GM18951 (cell line): ENCODE measurements around the gene UBE2S.

ENCODE experiments used
- POLR2A ChIP-seq: IDR thresholded peaks from 4 replicates; pipeline ENCODE4 v1.6.1; 2011; ENCODE audit warnings: mild to moderate bottlenecking; ENCODE audit not compliant: insufficient read length, insufficient read depth; ENCODE audit errors: extremely low read depth
- in situ Hi-C: fragments of 300-500 bp; cut with MboI; formaldehyde crosslinking; loops from one replicate; pipeline ENCODE4 v1.12.0; 2022; ENCODE audit warnings: low sequenced_read_pairs, mixed read lengths, inconsistent platforms; ENCODE audit not compliant: unreplicated experiment

The UBE2S gene

DNA sequence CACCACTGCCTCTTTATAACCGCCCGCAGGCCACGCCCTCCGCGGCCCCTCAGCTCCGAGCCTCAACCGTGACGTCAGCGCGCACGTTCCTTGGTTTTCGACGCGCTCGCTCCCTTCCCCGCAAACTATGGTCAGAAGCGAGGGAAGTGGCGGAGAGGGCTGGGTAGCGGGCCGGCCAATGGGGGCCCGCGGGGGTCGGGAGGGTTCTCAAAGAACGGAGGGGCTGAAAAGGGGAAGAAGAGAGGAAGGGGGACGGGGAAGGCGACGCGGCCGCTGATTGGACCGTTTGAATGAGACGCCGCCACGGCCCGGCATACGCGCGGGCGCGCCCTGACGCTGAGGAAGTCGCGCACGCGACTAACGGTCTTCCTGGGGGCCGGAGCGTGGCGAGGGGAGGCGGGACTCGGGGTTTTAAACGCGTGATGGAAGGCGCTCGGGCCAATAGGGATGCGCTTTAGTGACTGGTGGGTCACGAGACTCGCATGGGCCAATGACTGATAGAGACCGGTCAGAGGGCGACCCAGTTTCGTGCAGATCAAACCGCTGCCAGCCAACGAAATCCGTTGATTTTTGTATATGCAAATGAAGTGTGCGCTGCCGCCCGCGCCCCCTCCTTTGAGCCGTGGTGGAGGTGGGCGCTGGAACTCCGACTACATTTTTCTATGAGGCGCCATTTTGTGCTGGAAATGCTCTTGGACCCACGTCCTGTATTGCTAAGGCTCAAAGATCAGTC lies 378 bp upstream of the UBE2S start:
- in situ Hi-C loops, result loop anchor here (25.0 kb wide), 1 partner anchor 521 kb away; no protein-coding TSS in a partner anchor
- peak; percentile 31 for TF ChIP-seq POLR2A

DNA sequence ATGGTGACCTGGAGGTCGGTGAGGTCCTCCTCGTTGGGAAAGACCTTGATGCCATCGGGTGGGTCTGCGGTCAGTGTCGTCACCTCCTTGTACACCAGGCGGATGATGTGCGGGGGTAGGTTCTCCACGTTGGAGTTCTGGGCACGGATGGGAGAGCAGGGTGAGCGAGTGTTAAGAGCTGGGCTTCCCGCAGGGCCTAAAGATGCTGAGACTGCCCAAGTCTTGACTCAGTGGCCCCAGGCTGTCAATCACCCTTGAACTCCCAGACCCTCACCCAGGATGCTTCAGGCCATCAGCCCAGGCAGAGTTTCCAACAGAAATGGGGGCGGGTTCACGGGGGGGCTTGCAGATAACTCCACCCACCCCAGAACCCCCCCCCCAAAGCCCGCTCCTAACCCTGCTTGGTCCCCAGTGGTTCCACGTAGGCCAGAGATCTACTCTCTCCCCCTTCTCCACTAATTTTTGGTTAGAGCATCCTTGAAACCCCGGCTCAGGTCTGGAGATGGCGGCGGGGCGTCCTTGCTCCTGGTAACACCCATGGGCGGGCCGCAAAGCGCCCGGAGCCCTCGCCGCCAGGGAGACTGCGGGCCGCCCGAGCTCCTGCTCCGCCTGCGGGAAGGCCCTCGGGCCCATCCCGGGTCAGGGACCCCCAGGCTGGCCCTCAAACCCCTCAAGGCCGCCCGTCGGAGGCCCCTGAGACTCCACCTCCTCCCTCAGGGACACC lies 600 bp downstream of the UBE2S start:
- in situ Hi-C loops, result loop anchor here (25.0 kb wide), 1 partner anchor 520 kb away; no protein-coding TSS in a partner anchor
- no peak for TF ChIP-seq POLR2A

DNA sequence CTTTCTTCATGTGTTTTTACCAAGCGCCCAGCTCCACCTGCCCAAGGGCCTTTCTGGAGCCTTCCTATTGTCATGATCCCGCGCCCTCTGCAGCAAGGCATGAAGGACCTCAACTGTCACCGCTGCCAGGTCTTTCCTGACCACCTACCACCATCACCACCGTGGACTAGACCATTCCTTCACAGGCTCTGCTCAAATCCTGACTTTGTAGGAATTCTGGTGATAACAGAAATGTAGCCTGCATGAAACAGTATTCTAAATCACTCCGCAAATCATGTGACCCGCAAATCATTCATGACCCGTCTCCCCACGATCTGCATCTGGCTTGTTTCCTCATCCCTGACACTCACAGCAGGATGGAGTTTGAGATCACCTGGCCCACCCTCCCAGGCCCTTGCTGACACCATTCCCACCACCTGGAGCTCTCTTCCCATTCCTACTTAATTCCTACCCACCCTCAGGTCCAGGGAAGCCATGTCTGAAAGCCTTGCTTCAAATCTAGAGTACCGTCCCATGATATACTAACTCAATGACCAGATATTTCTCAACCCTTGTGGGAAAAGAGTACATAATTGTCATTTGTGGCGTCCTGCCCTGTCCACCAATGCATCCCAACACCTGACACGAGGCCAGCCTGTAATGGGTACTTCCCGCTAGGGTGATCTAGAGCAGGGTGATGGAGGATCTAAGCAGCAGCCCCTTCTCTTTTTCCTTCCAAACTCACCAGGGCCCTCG lies 1.3 kb downstream of the UBE2S start:
- in situ Hi-C loops, result loop anchor here (25.0 kb wide), 1 partner anchor 519 kb away; no protein-coding TSS in a partner anchor
- TF ChIP-seq POLR2A, result no peak

DNA sequence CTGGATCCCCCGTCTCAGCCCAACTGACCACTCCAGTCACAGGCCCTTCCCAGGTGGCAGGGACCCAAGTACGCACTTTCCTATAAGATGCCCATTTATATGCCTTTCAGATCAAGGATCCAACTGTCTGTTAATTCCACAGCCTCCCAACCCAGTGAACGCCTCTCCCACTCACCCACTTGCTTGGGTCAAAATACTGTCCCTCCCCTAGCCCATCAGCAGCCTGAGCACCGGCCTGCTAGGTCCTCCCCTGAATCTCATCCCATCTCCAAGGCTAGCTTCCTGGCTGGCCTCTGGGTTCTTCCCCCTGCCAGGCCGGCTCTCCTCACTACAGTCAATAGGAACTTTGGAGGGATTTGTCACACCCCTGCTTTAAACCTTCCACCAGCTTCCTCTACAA lies 1.9 kb downstream of the UBE2S start:
- TF ChIP-seq POLR2A, result no peak
- in situ Hi-C loops, result loop anchor here (25.0 kb wide), 1 partner anchor 518 kb away; no protein-coding TSS in a partner anchor

DNA sequence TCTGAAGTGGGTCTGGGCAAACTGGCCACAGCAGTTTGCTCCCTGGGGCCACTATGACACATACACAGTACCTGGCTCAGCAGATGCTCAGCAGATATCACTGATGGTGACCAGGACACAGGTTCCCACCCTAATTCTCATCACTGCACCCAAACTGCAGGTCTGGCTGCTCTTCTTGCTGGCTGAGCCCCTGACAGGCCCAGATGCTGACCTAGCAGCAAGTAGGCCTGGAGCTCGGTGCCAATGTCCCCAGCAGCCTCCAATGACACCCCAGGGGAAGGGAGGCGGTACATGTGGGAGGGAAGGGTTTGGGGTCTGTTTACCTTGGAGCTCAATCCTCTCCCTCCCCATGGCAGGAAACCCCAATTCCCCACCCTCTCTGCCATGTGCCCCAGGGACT lies 5.1 kb downstream of the UBE2S start:
- TF ChIP-seq POLR2A, result no peak
- in situ Hi-C loops, result loop anchor here (25.0 kb wide), 1 partner anchor 515 kb away; no protein-coding TSS in a partner anchor

DNA sequence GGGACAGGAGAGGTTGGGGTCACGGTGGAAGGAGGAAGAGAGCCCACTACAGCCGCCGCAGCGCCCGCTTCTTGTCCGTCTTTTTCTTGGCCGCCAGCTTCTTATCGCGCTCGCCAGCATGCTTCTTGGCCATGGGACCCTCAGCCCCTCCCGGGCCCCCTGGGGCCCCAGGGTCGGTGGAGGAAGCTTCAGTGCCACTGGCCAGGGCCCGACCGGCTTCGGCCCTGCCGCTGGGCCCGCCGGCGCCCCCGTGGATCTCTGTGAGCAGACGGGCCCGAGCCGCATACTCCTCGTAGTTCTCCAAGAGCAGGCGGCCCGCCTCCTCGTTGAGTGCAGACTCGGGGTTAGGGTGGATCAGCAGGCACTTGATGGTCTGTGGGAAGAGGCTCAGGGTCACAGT lies 6.2 kb downstream of the UBE2S start:
- in situ Hi-C loops, result loop anchor here (25.0 kb wide), 1 partner anchor 514 kb away; no protein-coding TSS in a partner anchor

DNA sequence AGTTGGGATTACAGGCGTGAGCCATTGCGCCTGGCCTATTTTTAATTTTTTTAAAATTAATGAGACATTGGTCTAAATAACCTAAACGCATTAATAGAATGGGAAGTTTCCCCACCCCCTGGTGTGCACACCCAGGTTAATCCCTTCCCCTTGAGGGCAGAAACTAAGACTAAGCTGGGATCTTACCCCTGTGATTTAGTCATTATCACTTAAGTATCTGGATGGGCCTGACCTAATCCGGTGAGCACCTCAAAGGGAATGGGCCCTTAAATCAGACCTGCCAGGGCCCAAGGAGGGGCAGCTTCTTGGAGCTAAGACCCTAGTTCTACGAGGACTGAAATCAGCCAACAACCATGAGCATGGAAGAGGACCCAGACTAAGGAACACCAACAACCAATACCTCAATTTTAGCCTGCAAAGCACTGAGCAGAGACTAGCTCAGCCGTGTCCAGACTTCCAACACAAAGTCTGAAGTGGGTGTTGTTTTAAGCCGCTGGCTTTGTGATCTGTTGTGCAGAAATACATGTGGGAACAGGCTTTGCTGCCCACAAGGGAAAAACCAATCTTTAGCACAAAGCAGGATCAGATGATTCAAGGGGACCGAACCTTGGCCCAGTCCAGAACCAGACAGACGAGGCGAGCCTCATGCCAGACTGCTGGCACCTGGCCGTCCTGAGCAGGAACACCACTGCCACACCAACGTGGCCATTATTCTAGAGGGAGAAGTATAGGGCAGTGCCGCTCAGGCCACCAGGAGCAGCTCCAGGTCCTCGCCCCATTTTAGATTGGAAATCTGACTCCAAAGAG lies 7.1 kb downstream of the UBE2S start:
- TF ChIP-seq POLR2A, result peak; percentile 4
- in situ Hi-C loops, result loop anchor here (25.0 kb wide), 1 partner anchor 513 kb away; no protein-coding TSS in a partner anchor

DNA sequence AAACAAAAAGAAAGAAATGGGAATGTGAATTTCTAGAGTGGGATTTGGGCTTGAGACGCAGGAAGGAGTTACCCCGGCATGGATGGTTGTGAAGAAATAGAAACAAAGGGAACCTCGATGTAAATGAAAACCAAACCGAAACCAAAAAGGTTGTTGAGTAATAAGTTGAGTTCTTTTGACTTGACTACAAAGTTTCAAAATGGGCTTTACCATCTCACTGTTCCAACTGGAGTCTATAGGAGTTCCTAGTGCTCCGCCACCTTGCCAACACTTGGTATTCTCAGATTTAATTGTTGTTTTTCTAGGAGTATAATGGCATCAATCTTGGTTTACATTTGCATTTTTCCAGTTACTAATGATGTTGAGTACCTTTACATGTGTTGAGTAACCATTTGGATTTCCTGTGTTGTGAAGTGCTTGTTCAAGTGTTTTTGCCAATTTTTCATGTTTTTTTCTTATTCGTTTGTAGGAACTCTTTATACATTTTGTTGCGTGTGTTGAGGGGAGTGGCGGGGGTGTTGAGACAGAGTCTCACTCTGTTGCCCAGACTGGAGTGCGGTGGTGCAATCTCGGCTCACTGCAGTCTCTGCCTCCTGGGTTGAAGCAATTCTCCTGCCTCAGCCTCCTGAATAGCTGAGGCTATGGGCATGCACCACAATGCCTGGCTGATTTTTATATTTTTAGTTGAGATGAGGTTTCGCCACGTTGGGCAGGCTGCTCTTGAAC lies 9.2 kb downstream of the UBE2S start:
- TF ChIP-seq POLR2A, result no peak
- in situ Hi-C loops, result no loop called here

DNA sequence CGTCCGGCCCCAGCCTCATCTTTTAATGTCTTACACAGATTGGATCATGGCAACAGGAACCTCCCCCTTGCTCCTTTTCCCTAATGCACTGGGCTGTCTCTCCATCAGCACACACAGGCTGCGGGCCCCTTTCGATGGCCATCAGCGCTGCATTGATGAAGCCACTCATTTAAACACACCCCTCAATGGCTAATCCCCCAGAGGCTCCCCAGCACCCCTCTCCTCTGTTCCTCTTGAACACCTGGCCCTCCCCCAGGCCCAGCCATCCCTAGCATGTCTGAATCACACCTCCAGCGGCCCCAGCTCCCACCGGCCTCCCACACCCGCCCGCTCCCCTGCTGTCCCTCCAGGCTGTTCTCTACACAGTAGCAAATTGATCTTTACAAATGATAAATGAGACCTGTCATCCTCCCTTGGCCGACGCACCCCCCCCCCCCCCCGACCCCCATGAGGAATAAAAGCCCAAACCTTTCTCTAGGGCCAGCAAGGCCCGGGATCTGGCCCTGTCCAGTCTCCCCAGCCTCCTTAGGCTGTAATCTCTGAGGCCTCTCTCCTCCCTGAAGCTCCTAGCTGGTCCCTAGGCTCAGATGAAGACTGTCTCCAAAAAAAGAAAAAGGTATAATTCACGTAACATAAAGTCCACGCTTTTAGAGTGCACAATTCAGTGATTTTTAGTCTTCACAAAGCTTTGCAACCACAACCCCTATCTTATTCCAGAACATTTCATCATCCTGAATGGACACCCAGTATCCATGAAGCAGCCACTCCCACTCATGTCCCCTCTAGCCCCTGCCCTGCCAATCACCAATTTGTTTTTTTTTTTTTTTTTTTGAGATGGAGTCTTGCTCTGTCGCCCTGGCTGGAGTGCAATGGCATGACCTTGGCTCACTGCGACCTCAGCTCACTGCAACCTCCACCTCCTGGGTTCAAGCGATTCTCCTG lies 14.5 kb downstream of the UBE2S start:
- no peak for TF ChIP-seq POLR2A
- in situ Hi-C loops, result no loop called here

DNA sequence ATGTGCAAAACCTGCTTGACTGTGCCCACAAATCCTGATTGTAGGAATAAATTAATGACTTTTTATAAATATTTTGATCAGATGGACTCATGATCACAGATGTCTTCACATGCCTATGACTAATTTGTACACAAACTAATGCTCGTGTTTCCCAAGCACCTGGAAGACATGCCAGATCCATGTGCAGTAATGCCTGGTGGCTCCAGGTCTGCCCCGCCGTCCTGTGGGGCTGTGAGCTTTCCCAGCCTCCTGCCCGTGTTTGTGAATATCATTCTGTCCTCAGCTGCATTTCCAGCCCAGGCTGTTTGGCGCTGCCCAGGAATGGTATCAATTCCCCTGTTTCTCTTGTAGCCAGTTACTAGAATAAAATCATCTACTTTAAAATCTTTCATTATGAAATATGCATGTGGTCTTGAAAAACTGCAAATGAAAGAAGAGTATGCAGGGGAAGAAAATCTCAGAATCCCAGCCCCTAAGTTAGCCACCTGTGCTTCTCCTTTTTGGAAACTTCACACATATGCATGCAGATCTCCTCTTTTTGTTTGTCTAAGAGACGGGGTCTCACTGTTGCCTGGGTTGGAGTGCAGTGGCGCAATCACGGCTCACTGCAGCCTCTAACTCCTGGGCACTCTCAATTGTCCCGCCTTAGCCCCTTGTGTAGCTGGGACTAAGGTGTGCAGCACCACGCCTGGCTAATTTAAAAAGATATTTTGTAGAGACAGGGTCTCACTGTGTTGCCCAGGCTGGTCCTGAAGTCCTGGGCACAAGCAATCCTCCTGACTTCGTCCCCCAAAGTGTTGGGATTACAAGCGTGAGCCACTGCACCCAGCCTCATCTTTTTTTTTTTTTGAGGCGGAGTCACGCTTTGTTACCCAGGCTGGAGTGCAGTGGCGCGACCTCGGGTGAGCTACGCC lies 15.6 kb downstream of the UBE2S start:
- in situ Hi-C loops, result no loop called here
- TF ChIP-seq POLR2A, result peak; percentile 3
